CD14-positive monocyte (primary cell): ENCODE results near the gene KARS1. TPM values are rescaled to one million over a fixed set of nuclear protein-coding genes. Genes with fewer than 3 reads are reported as not detected.
A peak's percentile ranks its signal among the peaks of the same experiment; 100 is the strongest.

Experiments used
- DNase-seq, 3 donors: peaks; one replicate each; pipeline ENCODE4 v3.0.0-alpha.2; 2011 to 2022
- H2AFZ ChIP-seq: 2 replicates; pipeline ENCODE4 v1.6.0; 2012; ENCODE audit warnings: mild to moderate bottlenecking, low read depth, low read length, inconsistent platforms; ENCODE audit not compliant: insufficient read depth, poor library complexity, severe bottlenecking
- H3K27ac ChIP-seq, 2 donors: 1 replicate in 1 of 2; 2 replicates in 1 of 2; pipeline ENCODE4 v1.5.1; 2012 to 2013; ENCODE audit warnings: low read length in 2 of 2, control low read depth in 1 of 2, inconsistent platforms in 1 of 2, low read depth in 1 of 2, mild to moderate bottlenecking in 1 of 2
- H3K27me3 ChIP-seq, 2 donors: one replicate each; pipeline versions ENCODE4 v1.6.0 to v1.6.1; 2011 to 2013; ENCODE audit warnings: low read length in 2 of 2; ENCODE audit not compliant: control insufficient read depth in 2 of 2, insufficient read depth in 2 of 2
- H3K36me3 ChIP-seq, 2 donors: replicated peaks in 1 of 2; 1 replicate in 1 of 2; 2 replicates in 1 of 2; pipeline versions ENCODE4 v1.5.1 to v1.6.1; 2012 to 2013; ENCODE audit warnings: low read length in 2 of 2, control low read depth in 1 of 2, inconsistent platforms in 1 of 2, mild to moderate bottlenecking in 1 of 2; ENCODE audit not compliant: insufficient read depth in 2 of 2, control insufficient read depth in 1 of 2
- H3K4me1 ChIP-seq, 2 donors: 1 replicate in 1 of 2; 2 replicates in 1 of 2; pipeline versions ENCODE4 v1.5.1 to v1.6.1; 2012 to 2013; ENCODE audit warnings: low read length in 2 of 2, control low read depth in 1 of 2, inconsistent platforms in 1 of 2, mild to moderate bottlenecking in 1 of 2, moderate library complexity in 1 of 2; ENCODE audit not compliant: insufficient read depth in 2 of 2, control insufficient read depth in 1 of 2
- H3K4me2 ChIP-seq: replicated peaks from 2 replicates; pipeline ENCODE3; 2012; ENCODE audit warnings: low read length, moderate library complexity, mild to moderate bottlenecking; ENCODE audit not compliant: poor library complexity, severe bottlenecking; ENCODE audit errors: extremely low read depth
- H3K4me3 ChIP-seq, 3 experiments: fragments of 200-600 bp in 1 of 3; sonication (generic) in 1 of 3; replicated peaks in 1 of 3; 1 replicate in 2 of 3; 2 replicates in 1 of 3; pipeline ENCODE4 v1.5.1; 2011 to 2013; ENCODE audit warnings: low read length in 3 of 3, mild to moderate bottlenecking in 3 of 3, control low read depth in 2 of 3, low read depth in 2 of 3, inconsistent platforms in 1 of 3, moderate library complexity in 1 of 3
- H3K79me2 ChIP-seq: 2 replicates; pipeline ENCODE4 v1.6.0; 2012; ENCODE audit warnings: mild to moderate bottlenecking, control low read depth, inconsistent platforms, low read length, moderate library complexity; ENCODE audit not compliant: insufficient read depth
- H3K9ac ChIP-seq: 2 replicates; pipeline ENCODE4 v1.6.0; 2017; ENCODE audit warnings: low read length, mild to moderate bottlenecking; ENCODE audit not compliant: insufficient read depth, poor library complexity, severe bottlenecking
- H3K9me3 ChIP-seq, 2 donors: replicated peaks in 1 of 2; 1 replicate in 1 of 2; 2 replicates in 1 of 2; pipeline versions ENCODE4 v1.5.1 to v1.6.1; 2012 to 2013; ENCODE audit warnings: low read length in 2 of 2, control low read depth in 1 of 2; ENCODE audit not compliant: control insufficient read depth in 1 of 2, insufficient read depth in 1 of 2
- H4K20me1 ChIP-seq: 2 replicates; pipeline ENCODE4 v1.6.0; 2012; ENCODE audit warnings: mild to moderate bottlenecking, low read length, control low read depth, moderate library complexity; ENCODE audit not compliant: insufficient read depth
- H3K27ac Mint-ChIP-seq, 7 donors: one replicate each; pipeline ENCODE4 v1.8.0; 2020; ENCODE audit warnings: mild to moderate bottlenecking in 7 of 7, mixed read lengths in 7 of 7, moderate library complexity in 6 of 7, inconsistent platforms in 2 of 7
- H3K27me3 Mint-ChIP-seq, 3 donors: one replicate each; pipeline ENCODE4 v1.8.0; 2021 to 2022; ENCODE audit warnings: low read depth in 3 of 3, mild to moderate bottlenecking in 3 of 3, mixed read lengths in 3 of 3, moderate library complexity in 3 of 3, inconsistent platforms in 1 of 3
- H3K36me3 Mint-ChIP-seq, 2 donors: one replicate each; pipeline ENCODE4 v1.8.0; 2020; ENCODE audit warnings: mixed read lengths in 2 of 2, inconsistent platforms in 1 of 2, mild to moderate bottlenecking in 1 of 2
- H3K4me1 Mint-ChIP-seq: one replicate; pipeline ENCODE4 v1.8.0; 2020; ENCODE audit warnings: mild to moderate bottlenecking, mixed read lengths
- H3K4me3 Mint-ChIP-seq, 2 donors: one replicate each; pipeline ENCODE4 v1.8.0; 2020; ENCODE audit warnings: mild to moderate bottlenecking in 2 of 2, mixed read lengths in 2 of 2, moderate library complexity in 1 of 2
- H3K9me3 Mint-ChIP-seq, 7 donors: one replicate each; pipeline ENCODE4 v1.8.0; 2020 to 2022; ENCODE audit warnings: mixed read lengths in 7 of 7, mild to moderate bottlenecking in 6 of 7, moderate library complexity in 6 of 7, inconsistent platforms in 2 of 7
- WGBS: methylation state at CpG from one replicate; pipeline ENCODE4 v1.1.5; 2013; ENCODE audit warnings: missing lambda C conversion rate; ENCODE audit not compliant: insufficient coverage; 5-methylcytosine and 5-hydroxymethylcytosine counted together
- intact Hi-C, 2 donors: fragments of 100-400 bp; cut with micrococcal nuclease; formaldehyde crosslinking; loops; one replicate each; pipeline versions ENCODE4 v1.15.0 to v1.15.1; 2023
- polyA plus RNA-seq, 3 donors: library from polyadenylated mRNA; depleted of rRNA in 1 of 3; unstranded in 2 of 3; stranded (reverse) in 1 of 3; fragments of 300-500 nt in 2 of 3; fragments of >200 nt in 1 of 3; fragmentation: Illumina TruSeq in 2 of 3; gene quantifications; 1 replicate in 2 of 3; 2 replicates in 1 of 3; pipeline ENCODE4 v1.2.3, GENCODE V29; 2012 to 2021
- TF ChIP-seq, protein P1 (sequence below): fragments of 200-600 bp; IDR thresholded peaks from one replicate; pipeline ENCODE4 v1.8.0; 2022; ENCODE audit warnings: antibody characterized with exemption, mild to moderate bottlenecking

The KARS1 gene
- polyA plus RNA-seq, 3 donors: 66.1 to 150 (median 116) TPM

DNA sequence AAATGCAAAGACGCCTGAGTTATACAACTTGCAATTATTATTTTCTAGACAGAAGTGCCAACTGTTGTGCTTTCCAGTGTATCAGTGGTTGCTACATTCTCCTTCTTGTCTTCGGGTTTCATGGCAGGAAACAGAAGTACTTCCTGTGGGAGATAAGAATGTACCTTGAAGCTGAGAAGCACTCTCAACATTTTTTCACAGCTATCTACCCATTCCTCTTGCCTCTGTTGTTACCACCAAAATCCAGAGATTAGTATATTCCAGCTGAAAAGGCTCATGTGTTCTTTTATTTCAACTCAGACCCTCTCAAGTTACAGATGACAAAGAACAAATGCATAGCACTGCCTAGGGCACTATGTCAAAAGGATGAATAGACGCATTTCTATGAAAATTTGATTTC, 19.6 kb downstream of the KARS1 start:
- Mint-ChIP-seq H3K4me1 (peaks cover 7% of the 10 kb centered on the region), H3K4me3 (no peak overlapping the region), H3K9me3 (no peaks in the 10 kb centered on the region), H3K27me3 (no peaks in the 10 kb centered on the region), H3K36me3 (peaks cover 70 to 73% of the 10 kb centered on the region in 2 donors), H3K27ac (peak overlapping the region in 2 of 7 donors; percentile 20 to 65)
- WGBS: no CpG with 5 or more reads among the region's 3 CpGs
- Histone ChIP-seq H3K36me3 (peaks cover 62 to 77% of the 10 kb centered on the region in 2 donors), H3K9ac (no peak overlapping the region), H3K4me2 (no peak overlapping the region), H3K27ac (no peak overlapping the region), H3K9me3 (no peaks in the 10 kb centered on the region), H3K79me2 (peaks cover 2% of the 10 kb centered on the region), H4K20me1 (no peaks in the 10 kb centered on the region), H2AFZ (no peak overlapping the region), H3K4me3 (no peak overlapping the region), H3K4me1 (peaks cover under 1 to 4% of the 10 kb centered on the region in 2 donors), H3K27me3 (no peaks in the 10 kb centered on the region)
- DNase-seq: no peak
- intact Hi-C loops: loop anchor here (10.0 kb wide), 2 partner anchors 163 to 193 kb away; partner anchors contain the start of genes TMEM170A (in 2 of the 2) and CFDP1 (in 1 of the 2)
- TF ChIP-seq, protein P1, sequence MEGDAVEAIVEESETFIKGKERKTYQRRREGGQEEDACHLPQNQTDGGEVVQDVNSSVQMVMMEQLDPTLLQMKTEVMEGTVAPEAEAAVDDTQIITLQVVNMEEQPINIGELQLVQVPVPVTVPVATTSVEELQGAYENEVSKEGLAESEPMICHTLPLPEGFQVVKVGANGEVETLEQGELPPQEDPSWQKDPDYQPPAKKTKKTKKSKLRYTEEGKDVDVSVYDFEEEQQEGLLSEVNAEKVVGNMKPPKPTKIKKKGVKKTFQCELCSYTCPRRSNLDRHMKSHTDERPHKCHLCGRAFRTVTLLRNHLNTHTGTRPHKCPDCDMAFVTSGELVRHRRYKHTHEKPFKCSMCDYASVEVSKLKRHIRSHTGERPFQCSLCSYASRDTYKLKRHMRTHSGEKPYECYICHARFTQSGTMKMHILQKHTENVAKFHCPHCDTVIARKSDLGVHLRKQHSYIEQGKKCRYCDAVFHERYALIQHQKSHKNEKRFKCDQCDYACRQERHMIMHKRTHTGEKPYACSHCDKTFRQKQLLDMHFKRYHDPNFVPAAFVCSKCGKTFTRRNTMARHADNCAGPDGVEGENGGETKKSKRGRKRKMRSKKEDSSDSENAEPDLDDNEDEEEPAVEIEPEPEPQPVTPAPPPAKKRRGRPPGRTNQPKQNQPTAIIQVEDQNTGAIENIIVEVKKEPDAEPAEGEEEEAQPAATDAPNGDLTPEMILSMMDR: no peak

DNA sequence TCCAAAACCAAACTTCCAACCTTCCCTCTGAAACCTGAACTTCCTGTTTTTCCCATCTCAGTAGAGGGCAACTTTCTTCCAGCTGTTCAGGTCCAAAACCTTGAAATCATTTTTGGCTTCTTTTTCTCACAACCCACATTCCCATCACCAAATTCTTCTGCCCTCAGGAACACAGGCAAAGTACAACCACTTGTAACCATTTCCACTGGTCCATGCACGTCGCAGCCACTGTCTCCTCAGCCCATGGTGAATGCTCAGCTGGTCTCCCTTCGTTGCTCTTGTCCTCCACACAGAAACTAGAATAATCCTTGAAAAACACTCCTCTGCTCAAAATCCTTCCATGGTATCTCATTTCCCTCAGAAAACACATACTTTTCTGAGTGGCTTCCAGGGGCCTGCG, 20.7 kb downstream of the KARS1 start:
- Histone ChIP-seq H3K27me3 (no peaks in the 10 kb centered on the region), H3K4me3 (no peak overlapping the region), H3K9ac (no peak overlapping the region), H3K4me1 (peaks cover 11 to 12% of the 10 kb centered on the region in 2 donors), H3K4me2 (no peak overlapping the region), H3K9me3 (no peaks in the 10 kb centered on the region), H2AFZ (no peak overlapping the region), H3K36me3 (peaks cover 53 to 66% of the 10 kb centered on the region in 2 donors), H3K79me2 (peaks cover 12% of the 10 kb centered on the region), H4K20me1 (no peaks in the 10 kb centered on the region), H3K27ac (no peak overlapping the region)
- no peaks in the 10 kb centered on the region for H3K27me3 Mint-ChIP-seq
- H3K4me1 Mint-ChIP-seq: peaks cover 16% of the 10 kb centered on the region
- no peak for DNase-seq
- H3K9me3 Mint-ChIP-seq: no peaks in the 10 kb centered on the region
- TF ChIP-seq, protein P1: no peak
- 95% methylated on average over 4 of the region's 4 CpGs for WGBS
- intact Hi-C loops: loop anchor here (10.0 kb wide), 2 partner anchors 162 to 192 kb away; partner anchors contain the start of genes TMEM170A (in 2 of the 2) and CFDP1 (in 1 of the 2)
- no peak overlapping the region for H3K4me3 Mint-ChIP-seq
- H3K27ac Mint-ChIP-seq: peak overlapping the region in 3 of 7 donors; percentile 4 to 42 (median 14)
- peaks cover 62 to 63% of the 10 kb centered on the region in 2 donors for H3K36me3 Mint-ChIP-seq
